T-helper 1 cell (primary cell): Measurements from ENCODE around the gene TBATA.

Source experiments
- DNase-seq, 5 donors: peaks; one replicate each; pipeline ENCODE4 v3.0.0-alpha.2; 2012 to 2020

The TBATA gene

GRCh38 chr10:70807556-70807955, 22.4 kb upstream of the TBATA start:
- no peak for DNase-seq

- no peak for DNase-seq
Measured at GRCh38 chr10:70806841-70807240, 21.7 kb upstream of the TBATA start.

- no peak for DNase-seq
Measured at GRCh38 chr10:70805619-70806215, 20.5 kb upstream of the TBATA start.

- no peak for DNase-seq
Measured at GRCh38 chr10:70804421-70804808, 19.2 kb upstream of the TBATA start.

GRCh38 chr10:70803775-70804420, 18.7 kb upstream of the TBATA start:
- DNase-seq = no peak

GRCh38 chr10:70801854-70802253, 16.7 kb upstream of the TBATA start:
- no peak for DNase-seq

GRCh38 chr10:70799124-70799523, 13.9 kb upstream of the TBATA start:
- no peak for DNase-seq

GRCh38 chr10:70797840-70798239, 12.7 kb upstream of the TBATA start:
- no peak for DNase-seq

GRCh38 chr10:70795613-70796012, 10.4 kb upstream of the TBATA start:
- DNase-seq = no peak

- DNase-seq = no peak
Measured at GRCh38 chr10:70791386-70792039, 6.3 kb upstream of the TBATA start.

GRCh38 chr10:70786799-70787415, 1.7 kb upstream of the TBATA start:
- DNase-seq = no peak

GRCh38 chr10:70784471-70784870, 706 bp downstream of the TBATA start:
- no peak for DNase-seq

GRCh38 chr10:70784016-70784415, 1.2 kb downstream of the TBATA start:
- DNase-seq = no peak

- DNase-seq = no peak
Measured at GRCh38 chr10:70782746-70783680, 2.2 kb downstream of the TBATA start.

- DNase-seq = no peak
Measured at GRCh38 chr10:70782086-70782745, 3.0 kb downstream of the TBATA start.

- no peak for DNase-seq
Measured at GRCh38 chr10:70781461-70782051, 3.6 kb downstream of the TBATA start.

- DNase-seq = no peak
Measured at GRCh38 chr10:70780772-70781171, 4.4 kb downstream of the TBATA start.

- DNase-seq = no peak
Measured at GRCh38 chr10:70780370-70780760, 4.8 kb downstream of the TBATA start.

- no peak for DNase-seq
Measured at GRCh38 chr10:70779511-70780369, 5.4 kb downstream of the TBATA start.

- no peak for DNase-seq
Measured at GRCh38 chr10:70779088-70779487, 6.1 kb downstream of the TBATA start.
